Stimulated activated memory B cell treated with anti-CD40 and anti-IgM and Interleukin-4, amounts not matched to agents 10 μg/mL and 1 μg/mL and 100 μg/mL, for 72 hours (primary cell): ENCODE measurements around the gene MACROH2A1.

Experiments used
- ATAC-seq: fragments of 150-1000 bp; cut with Tn5 transposase; 2 replicates; pipeline ENCODE4 v1.10.0; 2021
- H3K27ac Mint-ChIP-seq: one replicate; pipeline ENCODE4 v1.8.0; 2022; ENCODE audit warnings: mild to moderate bottlenecking, mixed read lengths
- H3K27me3 Mint-ChIP-seq: one replicate; pipeline ENCODE4 v1.8.0; 2022; ENCODE audit warnings: mixed read lengths
- H3K36me3 Mint-ChIP-seq: one replicate; pipeline ENCODE4 v1.8.0; 2022; ENCODE audit warnings: mixed read lengths
- H3K4me1 Mint-ChIP-seq: one replicate; pipeline ENCODE4 v1.8.0; 2022; ENCODE audit warnings: mixed read lengths
- H3K4me3 Mint-ChIP-seq: one replicate; pipeline ENCODE4 v1.8.0; 2022; ENCODE audit warnings: mild to moderate bottlenecking, moderate library complexity, mixed read lengths
- H3K9me3 Mint-ChIP-seq: one replicate; pipeline ENCODE4 v1.8.0; 2022; ENCODE audit warnings: mixed read lengths

Gene MACROH2A1

DNA sequence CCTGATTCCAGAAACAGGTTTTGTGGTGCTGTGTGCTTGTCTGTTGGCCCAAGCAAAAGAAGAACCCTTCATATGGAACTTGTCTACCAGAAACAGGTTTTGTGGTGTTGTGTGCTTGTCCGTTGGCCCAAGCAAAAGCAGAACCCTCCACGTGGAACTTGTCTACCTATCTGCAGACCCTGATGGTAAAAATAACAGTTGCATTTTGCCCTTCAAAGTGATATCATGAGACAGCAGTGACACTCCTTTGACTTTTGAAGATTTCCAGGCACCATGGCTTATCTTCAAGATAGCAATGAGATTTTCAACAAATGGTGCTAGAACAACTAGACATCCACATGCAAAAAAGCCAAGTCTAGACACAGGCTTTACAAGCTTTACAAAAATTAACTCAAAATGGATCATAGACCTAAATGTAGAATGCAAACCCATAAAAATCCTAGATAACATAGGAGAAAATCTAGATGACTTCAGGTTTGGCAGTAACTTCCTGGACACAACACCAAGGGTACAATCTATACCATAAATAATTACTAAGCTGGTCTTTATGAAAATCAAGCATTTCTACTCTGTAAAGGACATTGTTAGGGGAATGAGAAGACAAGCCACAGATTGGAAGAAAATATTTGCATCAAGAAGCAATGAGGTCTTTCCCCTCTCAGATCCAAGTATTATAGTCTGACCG, 16.8 kb downstream of the MACROH2A1 start:
- ATAC-seq: no peak
- Mint-ChIP-seq H3K27me3 (no peaks in the 10 kb centered on the region), H3K9me3 (no peaks in the 10 kb centered on the region), H3K36me3 (peaks cover 87% of the 10 kb centered on the region), H3K27ac (no peak overlapping the region), H3K4me1 (peaks cover 23% of the 10 kb centered on the region), H3K4me3 (no peak overlapping the region)

DNA sequence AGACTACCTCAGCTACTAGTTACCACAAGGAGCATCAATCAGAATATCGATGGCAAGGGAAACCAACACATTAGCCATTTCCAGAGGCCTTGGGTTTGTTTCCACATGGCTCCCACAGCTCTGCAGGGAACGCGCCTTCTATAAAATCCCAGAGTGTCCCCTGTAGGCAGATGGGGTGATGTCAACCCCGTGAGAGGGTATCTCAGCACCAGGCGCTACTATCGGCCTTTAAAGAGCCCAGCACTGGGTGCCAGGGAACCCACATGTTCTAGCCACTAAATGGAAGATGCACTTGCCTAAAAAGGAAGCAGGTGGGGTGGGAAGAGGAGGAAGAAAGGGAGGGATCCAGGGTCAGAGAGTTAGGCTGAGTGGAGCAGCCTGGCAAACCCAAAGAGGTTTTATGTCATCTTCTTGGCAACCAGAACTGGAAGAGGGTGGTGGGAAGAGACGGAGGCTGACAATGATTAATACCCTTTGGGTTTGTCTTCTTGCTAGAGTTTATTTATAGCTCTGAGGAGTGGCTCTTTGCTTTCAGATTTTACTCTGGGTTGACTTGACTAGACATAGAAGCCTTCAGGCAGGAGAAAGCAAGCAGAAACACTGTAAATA, 19.9 kb downstream of the MACROH2A1 start:
- Mint-ChIP-seq H3K27ac (no peak overlapping the region), H3K4me1 (peaks cover 19% of the 10 kb centered on the region), H3K36me3 (peaks cover 81% of the 10 kb centered on the region), H3K27me3 (no peaks in the 10 kb centered on the region), H3K9me3 (no peaks in the 10 kb centered on the region), H3K4me3 (no peak overlapping the region)
- ATAC-seq: no peak

DNA sequence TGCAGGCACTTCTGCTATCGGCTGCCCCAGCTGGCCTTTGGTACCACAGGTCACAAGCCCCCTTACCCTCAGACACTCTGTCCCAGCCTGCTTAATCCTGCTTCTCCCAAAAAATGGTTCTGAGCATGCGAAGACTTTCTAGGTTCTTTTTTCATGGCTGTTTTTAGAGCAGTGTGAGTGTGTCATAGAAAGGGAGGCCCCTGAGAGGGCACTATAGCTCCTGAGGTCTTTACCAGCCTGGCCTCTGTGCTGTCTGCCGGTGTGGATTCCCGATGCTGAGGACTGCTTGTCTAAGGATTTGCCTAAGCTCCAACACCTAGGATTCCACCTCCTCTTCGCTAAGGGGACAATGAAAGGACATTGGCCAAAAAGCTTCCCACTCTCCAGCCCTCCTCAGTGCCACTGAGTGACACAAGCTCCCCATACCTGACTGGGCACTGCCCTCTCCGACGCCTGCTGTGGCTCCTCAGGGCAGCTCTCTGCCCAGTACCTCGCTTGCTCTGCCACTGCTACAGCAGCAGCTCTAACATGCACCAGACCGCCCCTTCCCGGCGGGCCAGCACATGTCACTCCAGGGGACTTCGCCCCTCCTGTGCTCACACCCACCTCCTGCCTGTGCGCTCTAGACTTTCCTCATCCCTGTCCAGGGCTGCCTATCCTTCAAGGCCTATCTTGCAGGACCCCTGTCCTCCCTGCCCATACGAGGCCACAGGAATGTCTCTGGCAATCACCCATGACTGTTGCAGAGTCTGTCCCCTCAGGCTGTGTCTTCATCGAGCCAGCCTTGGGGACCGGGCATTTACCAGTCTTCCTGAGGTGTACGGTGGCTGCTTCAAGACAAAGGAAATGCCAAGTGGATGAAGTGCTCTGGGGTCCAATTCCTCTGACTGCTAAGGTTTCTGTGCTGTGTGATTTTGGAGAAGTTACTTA, 21.0 kb downstream of the MACROH2A1 start:
- ATAC-seq: no peak
- H3K4me3 Mint-ChIP-seq: no peak overlapping the region
- H3K36me3 Mint-ChIP-seq: peaks cover 84% of the 10 kb centered on the region
- H3K4me1 Mint-ChIP-seq: peaks cover 19% of the 10 kb centered on the region
- no peaks in the 10 kb centered on the region for H3K27me3 Mint-ChIP-seq
- H3K27ac Mint-ChIP-seq: peak overlapping the region; percentile 46
- H3K9me3 Mint-ChIP-seq: no peaks in the 10 kb centered on the region

DNA sequence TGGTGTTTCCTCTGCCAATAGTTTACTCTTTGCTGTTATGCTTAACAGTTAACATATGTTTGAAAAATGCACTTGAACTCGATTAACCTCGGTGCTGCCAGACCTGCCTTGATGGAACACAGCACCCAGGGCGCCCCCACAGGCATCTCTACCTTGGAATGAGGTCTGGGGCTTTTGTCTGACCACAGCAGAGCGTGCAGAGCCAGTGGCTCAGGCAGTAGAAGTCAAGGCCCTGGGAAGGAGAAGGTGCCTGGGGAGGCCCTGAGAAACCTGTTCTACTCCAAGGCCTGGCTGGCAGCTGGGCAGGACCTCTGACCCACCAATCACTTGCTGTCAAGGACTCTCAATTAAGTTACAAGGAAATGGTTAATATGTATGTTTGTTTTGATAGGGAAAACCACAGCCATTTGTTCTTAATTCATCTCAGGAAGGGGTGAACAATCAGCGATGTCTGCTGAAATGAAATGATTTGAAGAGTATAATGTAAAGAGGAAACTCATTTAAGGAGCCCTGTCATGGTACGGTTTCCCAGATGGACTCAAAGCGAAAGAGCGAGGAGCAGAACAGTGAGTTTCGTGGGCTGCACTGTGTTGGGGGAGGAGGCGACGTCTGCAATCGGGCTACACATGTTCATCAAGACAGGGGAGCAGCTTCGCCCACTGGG, 21.9 kb downstream of the MACROH2A1 start:
- peaks cover 19% of the 10 kb centered on the region for H3K4me1 Mint-ChIP-seq
- no peaks in the 10 kb centered on the region for H3K27me3 Mint-ChIP-seq
- no peaks in the 10 kb centered on the region for H3K9me3 Mint-ChIP-seq
- ATAC-seq: peak; percentile 71
- H3K4me3 Mint-ChIP-seq: no peak overlapping the region
- peak overlapping the region; percentile 46 for H3K27ac Mint-ChIP-seq
- H3K36me3 Mint-ChIP-seq: peaks cover 74% of the 10 kb centered on the region

DNA sequence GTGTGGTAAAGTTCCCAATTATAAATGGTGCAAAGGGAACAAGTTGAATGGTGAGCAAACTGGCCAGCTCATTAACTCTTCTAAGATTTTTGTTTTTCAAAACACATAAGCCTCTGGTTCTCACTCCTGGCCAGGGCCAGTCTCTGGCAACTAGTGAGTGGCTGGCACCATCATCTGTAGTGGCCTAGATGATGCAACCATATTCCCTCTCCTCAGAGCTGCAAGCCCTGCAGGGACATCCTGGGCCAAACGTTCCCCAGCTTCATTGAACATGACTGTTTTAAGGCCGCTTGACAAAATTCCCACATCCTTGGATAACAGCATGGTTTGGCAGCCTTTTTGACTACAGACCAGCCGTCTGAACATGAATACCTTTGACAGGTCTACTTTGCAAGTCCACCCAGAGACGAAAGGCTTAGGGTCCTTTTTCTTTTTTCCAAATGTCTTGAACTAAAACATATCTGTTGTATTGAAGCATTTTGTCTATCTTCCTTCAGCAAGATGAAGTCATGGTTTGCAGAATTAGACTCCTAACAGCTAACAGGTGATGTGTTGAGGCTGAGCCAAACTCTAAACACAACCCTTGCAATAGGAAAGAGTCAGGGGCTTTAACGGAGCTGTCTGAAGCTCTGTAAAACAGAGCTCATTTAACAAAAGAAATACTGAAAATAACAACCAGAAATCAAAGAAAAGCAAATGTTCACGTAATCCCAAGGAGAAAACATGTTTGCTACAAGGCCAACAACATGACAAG, 23.8 kb downstream of the MACROH2A1 start:
- Mint-ChIP-seq H3K36me3 (peaks cover 67% of the 10 kb centered on the region), H3K4me1 (peaks cover 19% of the 10 kb centered on the region), H3K27ac (no peak overlapping the region), H3K9me3 (no peaks in the 10 kb centered on the region), H3K27me3 (no peaks in the 10 kb centered on the region), H3K4me3 (no peak overlapping the region)
- no peak for ATAC-seq

DNA sequence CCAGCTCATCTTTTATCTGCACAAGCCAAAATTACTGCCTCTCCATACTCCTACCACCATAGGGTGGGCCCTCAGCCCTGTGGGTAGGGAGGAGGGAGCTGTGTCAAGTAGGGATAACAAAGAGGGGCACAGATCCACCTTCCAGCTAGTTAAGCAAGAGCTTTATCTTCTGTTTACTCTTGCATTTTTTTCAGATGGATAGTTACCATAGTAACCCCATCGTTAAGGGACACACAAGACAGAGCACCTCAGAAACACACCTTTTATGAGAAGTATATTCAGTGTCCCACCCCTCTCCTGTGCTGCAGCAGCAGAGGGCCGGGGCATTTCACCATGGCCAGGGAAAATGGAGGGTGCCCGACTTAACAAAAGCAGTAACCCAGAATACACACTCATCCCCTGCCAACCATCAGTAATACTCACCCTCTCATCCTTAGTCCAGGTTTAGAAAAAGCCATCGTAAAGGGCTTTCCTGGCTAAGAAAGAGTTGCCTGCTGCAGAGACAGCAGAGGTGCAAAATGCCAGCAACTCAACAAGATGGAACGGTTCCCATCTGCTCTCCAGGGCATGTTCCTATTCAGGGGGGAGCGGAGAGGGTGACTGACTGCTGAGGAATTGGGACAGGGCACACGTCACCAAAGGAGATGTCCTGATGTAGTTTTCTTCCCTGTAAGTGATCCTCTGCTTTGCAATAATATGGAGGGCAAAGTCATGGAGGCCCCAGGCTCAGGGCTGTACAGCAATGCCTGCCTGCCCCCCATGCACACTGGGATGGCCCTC, 25.1 kb downstream of the MACROH2A1 start:
- Mint-ChIP-seq H3K27ac (no peak overlapping the region), H3K27me3 (no peaks in the 10 kb centered on the region), H3K4me3 (no peak overlapping the region), H3K9me3 (no peaks in the 10 kb centered on the region), H3K36me3 (peaks cover 67% of the 10 kb centered on the region), H3K4me1 (peaks cover 14% of the 10 kb centered on the region)
- ATAC-seq: no peak

DNA sequence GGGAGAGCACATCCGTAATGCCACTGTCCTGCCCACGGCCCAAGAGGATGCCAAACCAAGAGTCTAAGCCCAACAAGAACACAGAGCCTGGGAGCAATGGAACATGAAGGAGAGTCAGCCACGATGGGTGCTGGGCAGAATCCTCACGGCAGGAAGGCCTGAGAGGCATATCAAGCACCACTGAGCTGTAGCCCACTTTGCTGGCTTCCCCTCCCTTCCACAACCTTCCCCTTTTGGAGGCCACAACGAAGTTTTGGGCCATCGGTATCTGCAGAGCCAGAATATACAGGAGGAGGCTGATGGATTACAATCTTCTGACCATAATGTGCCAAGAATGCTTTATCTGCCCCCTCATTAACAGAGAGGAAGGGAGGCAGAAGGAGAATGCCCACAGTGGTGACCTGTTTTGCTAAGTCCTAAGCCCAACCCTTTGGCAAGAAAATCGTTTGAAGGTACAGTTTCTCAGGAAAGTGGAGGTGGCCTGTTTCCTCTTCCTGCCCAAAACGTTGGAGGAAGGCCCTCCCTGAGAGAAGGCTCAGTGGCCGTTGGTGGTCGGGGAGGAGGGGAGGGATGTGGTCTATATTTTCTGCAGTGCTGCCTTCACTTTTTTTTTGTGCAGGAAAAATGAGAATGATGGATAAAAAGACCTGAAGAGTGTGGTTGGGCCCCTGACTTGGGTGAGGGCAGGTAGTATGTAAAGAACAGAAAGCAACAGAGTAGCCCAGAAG, 26.2 kb downstream of the MACROH2A1 start:
- Mint-ChIP-seq H3K4me1 (peaks cover 8% of the 10 kb centered on the region), H3K9me3 (no peaks in the 10 kb centered on the region), H3K36me3 (peaks cover 69% of the 10 kb centered on the region), H3K4me3 (no peak overlapping the region), H3K27me3 (no peaks in the 10 kb centered on the region), H3K27ac (no peak overlapping the region)
- ATAC-seq: no peak

DNA sequence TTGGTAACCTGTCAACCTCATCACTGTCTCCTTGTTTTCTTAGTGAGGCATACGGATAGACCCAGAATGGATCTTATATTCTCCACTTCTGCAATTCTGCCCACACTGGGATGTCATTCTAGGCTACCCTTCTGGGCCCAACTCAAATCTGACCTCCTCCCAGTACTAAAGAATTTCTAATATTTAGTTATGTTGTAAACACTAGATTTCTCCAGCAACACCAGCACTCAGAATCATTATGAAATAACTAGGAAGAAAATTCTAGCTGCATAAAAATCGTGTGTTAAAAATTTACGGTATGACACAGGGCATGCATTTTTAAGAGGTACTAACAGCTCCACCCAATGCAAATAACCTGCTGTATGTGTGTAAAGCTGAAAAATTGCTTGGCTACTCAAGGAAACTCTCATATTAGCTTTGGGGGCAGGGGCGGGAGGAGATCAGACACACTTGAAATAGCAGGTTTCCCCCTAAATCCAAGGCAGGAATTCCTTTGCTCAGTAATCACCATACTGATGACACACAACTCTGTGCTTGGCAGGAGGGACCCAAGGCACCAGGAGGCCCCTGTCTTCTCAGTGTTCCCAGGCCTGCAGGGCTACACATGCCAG, 27.3 kb downstream of the MACROH2A1 start:
- no peaks in the 10 kb centered on the region for H3K4me1 Mint-ChIP-seq

DNA sequence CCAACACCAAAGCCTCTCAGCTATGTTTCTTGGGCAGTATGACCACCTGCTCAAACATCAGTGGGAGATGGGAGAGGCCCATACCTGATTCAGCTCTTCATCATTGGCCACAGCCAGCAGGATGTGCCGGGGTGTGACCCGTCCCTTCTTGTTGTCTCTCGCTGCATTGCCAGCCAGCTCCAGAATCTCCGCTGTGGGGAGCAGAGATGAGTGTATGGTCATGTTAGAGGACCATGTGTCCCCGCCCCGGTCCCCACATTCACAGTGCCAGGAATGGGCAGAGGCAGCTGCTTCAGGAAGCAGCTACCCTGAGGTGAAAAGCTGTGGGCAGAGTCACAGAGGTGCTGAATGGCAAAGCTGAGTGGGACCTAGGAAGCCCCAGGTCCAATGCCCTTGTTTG, 29.1 kb downstream of the MACROH2A1 start:
- no peaks in the 10 kb centered on the region for H3K9me3 Mint-ChIP-seq
- peaks cover 69% of the 10 kb centered on the region for H3K36me3 Mint-ChIP-seq
- H3K27me3 Mint-ChIP-seq: no peaks in the 10 kb centered on the region
- no peak overlapping the region for H3K4me3 Mint-ChIP-seq
- H3K4me1 Mint-ChIP-seq: no peaks in the 10 kb centered on the region
- no peak for ATAC-seq
- H3K27ac Mint-ChIP-seq: no peak overlapping the region

More for the DNA sequence above, 27.3 kb downstream of the MACROH2A1 start:
- Mint-ChIP-seq H3K9me3 (no peaks in the 10 kb centered on the region), H3K36me3 (peaks cover 69% of the 10 kb centered on the region), H3K27ac (no peak overlapping the region), H3K4me3 (no peak overlapping the region), H3K27me3 (no peaks in the 10 kb centered on the region)
- ATAC-seq: no peak

DNA sequence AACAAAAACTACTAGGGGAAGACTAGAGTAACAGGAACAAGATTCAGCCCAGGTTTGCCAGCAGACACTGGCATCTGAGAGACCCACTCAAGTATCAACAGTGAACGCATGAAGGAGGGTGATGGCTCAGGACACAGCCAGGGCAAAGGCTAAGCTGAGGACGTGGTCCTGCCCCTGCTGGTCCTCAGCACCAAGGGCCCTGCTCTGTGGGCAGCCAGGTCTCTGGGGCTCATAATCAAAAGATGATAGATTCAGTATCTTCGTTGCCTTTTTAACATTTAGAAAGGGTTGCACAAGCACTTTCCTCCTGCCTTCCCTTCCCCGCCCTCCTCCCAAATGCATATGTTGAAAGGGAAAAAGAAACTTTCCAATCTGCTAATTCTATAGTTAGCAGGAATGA, 31.5 kb downstream of the MACROH2A1 start:
- H3K36me3 Mint-ChIP-seq: peaks cover 73% of the 10 kb centered on the region
- H3K4me3 Mint-ChIP-seq: no peak overlapping the region

DNA sequence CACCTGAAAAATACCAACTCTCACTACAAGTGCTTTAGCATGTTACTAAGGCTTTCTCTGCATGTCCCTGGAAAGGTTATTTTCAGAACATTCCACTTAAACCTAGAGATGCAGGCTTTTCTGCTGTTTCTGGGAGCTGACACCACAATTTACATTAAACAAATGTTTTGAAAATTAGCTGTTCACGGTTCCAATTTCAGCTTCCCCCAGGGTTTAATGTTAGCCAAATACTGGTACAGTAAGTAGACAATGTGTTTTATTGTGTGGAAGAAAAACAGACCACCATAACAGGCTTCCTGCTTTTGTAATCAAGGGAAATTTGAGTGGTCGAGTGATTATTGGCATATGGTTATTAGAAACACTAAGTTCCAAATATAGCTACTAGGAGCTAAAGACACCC, 32.0 kb downstream of the MACROH2A1 start:
- H3K36me3 Mint-ChIP-seq: peaks cover 73% of the 10 kb centered on the region
- no peaks in the 10 kb centered on the region for H3K9me3 Mint-ChIP-seq
- no peaks in the 10 kb centered on the region for H3K4me1 Mint-ChIP-seq
- H3K27ac Mint-ChIP-seq: no peak overlapping the region
- no peaks in the 10 kb centered on the region for H3K27me3 Mint-ChIP-seq
- no peak overlapping the region for H3K4me3 Mint-ChIP-seq
- ATAC-seq: no peak

More for the DNA sequence above, 31.5 kb downstream of the MACROH2A1 start:
- no peaks in the 10 kb centered on the region for H3K27me3 Mint-ChIP-seq
- no peak overlapping the region for H3K27ac Mint-ChIP-seq
- H3K4me1 Mint-ChIP-seq: no peaks in the 10 kb centered on the region
- ATAC-seq: no peak
- H3K9me3 Mint-ChIP-seq: no peaks in the 10 kb centered on the region

DNA sequence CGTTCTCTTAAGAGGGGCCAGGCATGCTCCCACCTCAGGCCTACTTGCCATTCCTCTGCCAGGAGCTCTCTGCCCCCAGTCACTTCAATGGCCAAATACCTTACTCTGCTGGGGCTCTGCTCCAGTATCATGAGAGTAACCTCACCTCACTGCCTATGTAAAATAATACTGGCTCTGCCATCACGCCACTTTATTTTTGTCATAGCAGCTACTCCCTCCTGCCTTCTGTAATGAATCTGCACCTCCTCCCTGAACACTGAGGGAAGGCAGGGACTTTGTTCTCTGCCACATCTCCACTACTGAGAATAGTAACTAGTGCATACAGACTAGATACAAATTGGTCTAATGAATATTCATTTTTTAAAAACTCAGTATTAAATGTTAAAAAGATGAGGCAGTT, 33.8 kb downstream of the MACROH2A1 start:
- ATAC-seq: no peak
- Mint-ChIP-seq H3K36me3 (peaks cover 67% of the 10 kb centered on the region), H3K4me1 (no peaks in the 10 kb centered on the region), H3K4me3 (no peak overlapping the region), H3K9me3 (no peaks in the 10 kb centered on the region), H3K27ac (no peak overlapping the region), H3K27me3 (no peaks in the 10 kb centered on the region)
